Suprapubic skin (tissue), 4 donors: Measurements from ENCODE around the gene SMIM41. TPM values are rescaled to one million over a fixed set of nuclear protein-coding genes. Genes with fewer than 3 reads are reported as not detected.
A peak's percentile ranks its signal among the peaks of the same experiment; 100 is the strongest.

Experiments used
- DNase-seq, 2 donors: peaks; one replicate each; pipeline ENCODE4 v3.0.0-alpha.2; 2019; ENCODE audit warnings: low spot score in 2 of 2
- H3K27ac ChIP-seq: fragments of 200-600 bp; sonication (generic); one replicate; pipeline ENCODE4 v1.5.1; 2019
- H3K27me3 ChIP-seq: fragments of 200-600 bp; sonication (generic); one replicate; pipeline ENCODE4 v1.5.1; 2019
- H3K36me3 ChIP-seq: fragments of 200-600 bp; sonication (generic); one replicate; pipeline ENCODE4 v1.5.1; 2019
- H3K4me1 ChIP-seq: fragments of 200-600 bp; sonication (generic); one replicate; pipeline ENCODE4 v1.5.1; 2019
- H3K4me3 ChIP-seq: fragments of 200-600 bp; sonication (generic); one replicate; pipeline ENCODE4 v1.5.1; 2019; ENCODE audit warnings: mild to moderate bottlenecking
- H3K9me3 ChIP-seq: fragments of 200-600 bp; sonication (generic); one replicate; pipeline ENCODE4 v1.5.1; 2019
- EP300 ChIP-seq: sonication (generic); formaldehyde crosslinking; IDR thresholded peaks from one replicate; pipeline ENCODE4 v1.6.1; 2017; ENCODE audit warnings: antibody characterized with exemption
- POLR2A ChIP-seq, 2 donors: fragments of 450-650 bp; IDR thresholded peaks; one replicate each; pipeline ENCODE4 v1.6.1; 2017; ENCODE audit warnings: antibody characterized with exemption in 2 of 2, mild to moderate bottlenecking in 2 of 2, moderate library complexity in 2 of 2
- POLR2AphosphoS5 ChIP-seq, 3 donors: sonication (generic); formaldehyde crosslinking; IDR thresholded peaks; one replicate each; pipeline ENCODE4 v1.6.1; 2017; ENCODE audit warnings: antibody characterized with exemption in 3 of 3
- WGBS: methylation state at CpG from one replicate; pipeline ENCODE4 v1.1.5; 2018; 5-methylcytosine and 5-hydroxymethylcytosine counted together
- total RNA-seq, 4 donors: library from RNA; depleted of rRNA; stranded (reverse); fragments of >200 nt; gene quantifications; one replicate each; pipeline ENCODE4 v1.1.0, GENCODE V29; 2016
- TF ChIP-seq, protein P1 (sequence below), 2 donors: fragments of 200-600 bp in 1 of 2; fragments of 450-650 bp in 1 of 2; sonication (generic) in 1 of 2; IDR thresholded peaks; one replicate each; pipeline ENCODE4 v1.5.1; 2016 to 2019; ENCODE audit warnings: antibody characterized with exemption in 2 of 2, mild to moderate bottlenecking in 1 of 2, moderate library complexity in 1 of 2

Gene SMIM41
- total RNA-seq, 4 donors from 2014 or later = 0.51 to 0.57 TPM; not detected in 2

- DNase-seq = no peak
Observed at GRCh38 chr12:52146822-52147366, 67.4 kb downstream of the SMIM41 start.

DNA sequence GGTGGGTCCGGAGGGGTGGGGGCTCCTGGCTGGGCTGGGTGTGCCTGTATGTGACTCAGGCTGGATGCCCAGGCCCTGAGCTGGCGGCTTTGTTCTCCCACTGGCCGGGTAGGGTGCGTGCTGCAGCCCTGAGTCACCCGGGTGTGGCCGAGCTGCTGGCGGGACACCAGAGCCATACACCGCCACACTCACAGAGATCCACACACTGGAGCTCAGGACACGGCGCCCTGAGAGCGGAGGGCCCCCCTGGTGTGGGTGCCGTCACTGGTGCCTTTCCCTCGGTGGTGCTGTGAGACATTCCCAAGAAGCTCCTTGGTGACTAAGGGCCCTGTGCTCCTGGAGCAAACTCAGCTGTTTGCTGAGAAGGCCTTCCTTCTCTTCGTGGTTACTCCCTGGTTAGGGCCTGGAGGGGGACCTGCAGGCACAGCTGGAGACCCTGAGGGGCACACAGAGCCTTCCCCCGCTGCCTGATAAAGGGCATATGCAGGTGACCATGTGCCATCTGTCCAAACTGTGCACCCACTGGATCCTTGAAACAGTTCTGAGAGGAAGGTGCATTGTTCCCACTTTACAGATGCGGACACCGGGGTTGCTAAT is 68.0 kb downstream of the SMIM41 start:
- no peak overlapping the region for H3K4me3 ChIP-seq
- TF ChIP-seq EP300 (peak; percentile 45), POLR2AphosphoS5 (IDR thresholded peaks at IDR 0.05) (peak in 2 of 3 donors; percentile 72 to 92), POLR2A (IDR thresholded peaks at IDR 0.05) (peak in 1 of 2 donors; percentile 13)
- TF ChIP-seq, protein P1, sequence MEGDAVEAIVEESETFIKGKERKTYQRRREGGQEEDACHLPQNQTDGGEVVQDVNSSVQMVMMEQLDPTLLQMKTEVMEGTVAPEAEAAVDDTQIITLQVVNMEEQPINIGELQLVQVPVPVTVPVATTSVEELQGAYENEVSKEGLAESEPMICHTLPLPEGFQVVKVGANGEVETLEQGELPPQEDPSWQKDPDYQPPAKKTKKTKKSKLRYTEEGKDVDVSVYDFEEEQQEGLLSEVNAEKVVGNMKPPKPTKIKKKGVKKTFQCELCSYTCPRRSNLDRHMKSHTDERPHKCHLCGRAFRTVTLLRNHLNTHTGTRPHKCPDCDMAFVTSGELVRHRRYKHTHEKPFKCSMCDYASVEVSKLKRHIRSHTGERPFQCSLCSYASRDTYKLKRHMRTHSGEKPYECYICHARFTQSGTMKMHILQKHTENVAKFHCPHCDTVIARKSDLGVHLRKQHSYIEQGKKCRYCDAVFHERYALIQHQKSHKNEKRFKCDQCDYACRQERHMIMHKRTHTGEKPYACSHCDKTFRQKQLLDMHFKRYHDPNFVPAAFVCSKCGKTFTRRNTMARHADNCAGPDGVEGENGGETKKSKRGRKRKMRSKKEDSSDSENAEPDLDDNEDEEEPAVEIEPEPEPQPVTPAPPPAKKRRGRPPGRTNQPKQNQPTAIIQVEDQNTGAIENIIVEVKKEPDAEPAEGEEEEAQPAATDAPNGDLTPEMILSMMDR (IDR thresholded peaks at IDR 0.05) = no peak
- H3K4me1 ChIP-seq = peaks cover 100% of the 10 kb centered on the region
- H3K27me3 ChIP-seq = no peaks in the 10 kb centered on the region
- no peaks in the 10 kb centered on the region for H3K36me3 ChIP-seq
- peak; percentile 98 for DNase-seq
- WGBS = 43% methylated on average over 5 of the region's 17 CpGs
- H3K9me3 ChIP-seq = no peaks in the 10 kb centered on the region
- peak overlapping the region; percentile 99 for H3K27ac ChIP-seq

More at GRCh38 chr12:52146822-52147366, 67.4 kb downstream of the SMIM41 start:
- H3K4me3 ChIP-seq = peak overlapping the region; percentile 3
- TF ChIP-seq POLR2A (IDR thresholded peaks at IDR 0.05) (no peak), EP300 (no peak), POLR2AphosphoS5 (IDR thresholded peaks at IDR 0.05) (no peak)
- TF ChIP-seq, protein P1 (IDR thresholded peaks at IDR 0.05) = no peak
- H3K9me3 ChIP-seq = no peaks in the 10 kb centered on the region
- H3K4me1 ChIP-seq = peaks cover 100% of the 10 kb centered on the region
- H3K27me3 ChIP-seq = no peaks in the 10 kb centered on the region
- no peaks in the 10 kb centered on the region for H3K36me3 ChIP-seq
- WGBS = 77% methylated on average over 6 of the region's 11 CpGs
- H3K27ac ChIP-seq = peak overlapping the region; percentile 99

- TF ChIP-seq POLR2A (IDR thresholded peaks at IDR 0.05) (no peak), EP300 (no peak), POLR2AphosphoS5 (IDR thresholded peaks at IDR 0.05) (no peak)
- TF ChIP-seq, protein P1 (IDR thresholded peaks at IDR 0.05) = no peak
- Histone ChIP-seq H3K36me3 (no peaks in the 10 kb centered on the region), H3K9me3 (no peaks in the 10 kb centered on the region), H3K4me1 (peaks cover 100% of the 10 kb centered on the region), H3K27me3 (no peaks in the 10 kb centered on the region), H3K27ac (peak overlapping the region; percentile 99), H3K4me3 (no peak overlapping the region)
- 83% methylated on average over 4 of the region's 10 CpGs for WGBS
- DNase-seq = no peak
Observed at GRCh38 chr12:52147964-52148463, 68.5 kb downstream of the SMIM41 start.

DNA sequence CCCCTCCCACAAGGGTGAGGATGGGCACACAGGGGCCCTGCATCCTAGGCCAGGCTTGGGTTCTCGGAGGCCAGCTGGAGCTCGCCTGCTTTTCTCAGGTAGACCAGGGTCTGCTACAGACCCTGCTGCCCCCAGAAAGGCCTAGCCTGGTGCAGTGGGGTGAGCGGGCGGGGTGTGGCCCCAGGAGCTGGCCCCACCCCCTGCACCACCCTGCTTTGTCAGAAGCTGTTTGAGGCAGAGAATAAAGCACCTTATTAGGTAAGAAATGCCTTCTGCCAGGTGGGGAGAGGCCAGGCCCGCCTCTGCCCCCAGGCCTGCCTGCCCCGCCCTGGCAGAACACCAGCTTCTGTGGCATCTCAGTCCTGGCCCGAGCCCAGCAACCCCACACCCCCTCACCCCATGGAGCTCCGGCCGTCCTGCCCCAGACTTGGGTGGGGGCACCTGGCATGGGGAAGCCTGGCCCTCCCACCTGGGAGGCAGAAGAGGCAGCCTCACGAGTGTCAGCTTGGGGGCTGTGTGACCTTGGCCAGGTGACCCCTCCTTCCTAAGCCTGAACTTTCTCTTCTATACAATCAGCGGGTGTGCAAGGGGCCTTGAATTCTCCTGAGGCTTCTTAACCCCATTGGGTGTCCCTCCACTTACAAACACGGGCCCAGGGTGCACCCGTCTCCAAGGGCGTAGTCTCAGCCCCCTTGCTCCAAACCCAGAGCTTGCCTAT is 69.1 kb downstream of the SMIM41 start:
- Histone ChIP-seq H3K4me3 (no peak overlapping the region), H3K36me3 (no peaks in the 10 kb centered on the region), H3K4me1 (peaks cover 100% of the 10 kb centered on the region), H3K27ac (peak overlapping the region; percentile 99), H3K9me3 (no peaks in the 10 kb centered on the region), H3K27me3 (no peaks in the 10 kb centered on the region)
- DNase-seq = no peak
- TF ChIP-seq, protein P1 (IDR thresholded peaks at IDR 0.05) = no peak
- peak in 1 of 3 donors; percentile 15 for TF ChIP-seq POLR2AphosphoS5 (IDR thresholded peaks at IDR 0.05)
- 42% methylated on average over 6 of the region's 14 CpGs for WGBS

GRCh38 chr12:52149182-52149641 is 69.7 kb downstream of the SMIM41 start:
- Histone ChIP-seq H3K4me3 (no peak overlapping the region), H3K27ac (peak overlapping the region; percentile 99), H3K27me3 (no peaks in the 10 kb centered on the region), H3K4me1 (peaks cover 94% of the 10 kb centered on the region), H3K36me3 (no peaks in the 10 kb centered on the region), H3K9me3 (no peaks in the 10 kb centered on the region)
- DNase-seq = no peak
- 27% methylated on average over 6 of the region's 6 CpGs for WGBS
- TF ChIP-seq, protein P1 (IDR thresholded peaks at IDR 0.05) = no peak
- TF ChIP-seq POLR2A (IDR thresholded peaks at IDR 0.05) = no peak
- no peak for TF ChIP-seq POLR2AphosphoS5 (IDR thresholded peaks at IDR 0.05)
- no peak for TF ChIP-seq EP300
